CD4-positive, alpha-beta T cell treated with Interleukin-21 for 1 hour (primary cell): Measurements from ENCODE around the gene AMDHD2.

Experiments
- DNase-seq: peaks from one replicate; pipeline ENCODE4 v3.0.0-alpha.2; 2020

Gene AMDHD2

GRCh38 chr16:2500430-2500917 is 19.7 kb upstream of the AMDHD2 start:
- no peak for DNase-seq

DNA sequence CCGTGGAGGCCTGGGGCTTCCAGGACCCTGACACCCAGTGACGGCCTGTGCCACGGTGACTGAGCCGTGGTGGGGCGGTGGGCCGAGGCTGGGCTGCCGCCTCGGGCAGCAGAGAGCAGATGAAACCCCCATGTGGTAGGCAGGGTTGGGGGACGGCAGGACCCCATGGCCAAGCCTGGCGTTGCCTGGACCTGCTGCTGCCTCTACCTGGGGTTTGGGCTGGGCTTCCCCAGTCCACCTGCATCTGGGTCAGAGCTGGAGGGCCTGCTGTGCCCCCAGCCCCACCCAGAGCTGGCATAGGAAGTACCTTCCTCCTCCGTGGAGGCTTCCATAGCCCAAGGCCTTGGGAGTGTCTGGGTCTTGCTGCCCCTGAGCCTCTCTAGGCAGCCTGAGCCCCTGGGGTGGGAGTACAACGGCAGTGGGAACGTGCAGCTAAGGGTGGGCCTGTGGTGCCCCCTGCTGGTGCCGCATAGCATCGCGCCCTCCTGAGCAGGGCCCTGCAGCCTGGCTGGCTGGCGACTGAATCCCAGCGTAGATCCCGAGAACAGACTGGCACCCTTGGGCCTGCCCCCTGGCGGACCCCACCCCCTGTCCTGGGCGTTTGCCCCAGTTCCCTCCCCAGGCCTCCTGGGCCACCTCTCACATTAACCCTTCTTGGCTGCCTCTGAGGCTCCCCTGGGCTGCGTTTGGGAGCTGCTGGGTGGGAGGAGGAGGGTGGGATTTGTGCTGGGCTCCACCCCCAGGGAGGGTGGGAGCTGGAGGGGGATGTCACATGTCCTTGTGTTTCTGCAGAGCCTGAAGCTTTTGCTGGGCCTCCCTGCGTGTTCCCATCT is 19.0 kb upstream of the AMDHD2 start:
- peak; percentile 81 for DNase-seq

GRCh38 chr16:2501946-2502895 is 17.9 kb upstream of the AMDHD2 start:
- no peak for DNase-seq

- DNase-seq: no peak
Observed at GRCh38 chr16:2505695-2506094, 14.5 kb upstream of the AMDHD2 start.

DNA sequence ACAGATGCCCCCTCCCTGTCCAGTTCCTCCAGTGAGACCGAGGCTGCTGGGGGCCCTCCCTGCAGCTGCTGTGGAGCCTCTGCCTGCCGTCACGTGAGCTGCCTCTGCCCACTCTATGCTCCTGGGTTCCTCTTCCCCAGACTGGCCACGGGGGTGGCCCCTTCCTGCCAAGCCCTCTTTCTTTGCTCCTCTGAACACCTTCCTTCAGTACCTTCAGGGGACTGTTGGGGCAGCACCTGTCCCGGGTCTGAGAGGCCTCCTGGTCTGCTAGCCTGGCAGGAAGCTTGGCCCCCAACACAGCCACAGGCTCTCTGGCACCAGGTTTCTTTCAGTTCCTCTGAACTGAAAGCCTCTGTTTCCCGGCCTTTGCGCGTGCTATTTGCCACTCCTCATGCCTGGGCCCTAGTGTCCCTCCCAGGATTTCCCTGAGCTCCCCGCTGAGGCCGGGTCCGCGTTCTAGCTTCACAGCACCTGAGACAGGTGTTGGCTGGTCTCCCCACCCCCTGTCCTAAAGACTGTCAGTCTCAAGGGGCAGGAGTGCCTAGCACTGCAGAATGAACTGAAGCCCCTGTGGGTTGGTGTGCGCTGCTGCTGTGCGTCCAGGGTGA is 13.0 kb upstream of the AMDHD2 start:
- no peak for DNase-seq

DNA sequence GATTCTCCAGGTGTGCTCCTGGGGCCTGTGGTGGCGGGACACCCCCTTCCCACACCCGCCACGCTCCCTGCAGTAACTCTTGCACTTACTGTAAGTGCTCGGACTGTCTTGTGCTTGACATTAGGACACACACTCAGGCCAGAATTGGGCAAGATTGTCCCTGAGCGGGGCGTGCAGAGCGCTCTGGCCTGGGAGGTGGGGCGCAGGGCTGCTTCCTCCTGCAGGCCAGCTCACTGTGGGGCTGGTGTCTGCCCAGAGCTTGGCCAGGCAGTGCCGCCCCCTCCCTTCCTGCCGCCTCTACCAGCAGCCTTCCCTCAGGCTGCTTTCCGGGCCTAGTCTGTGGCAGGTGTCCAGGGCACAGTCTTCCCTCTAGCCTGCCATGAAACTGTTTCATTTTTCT is 12.5 kb upstream of the AMDHD2 start:
- no peak for DNase-seq

- DNase-seq: no peak
Observed at GRCh38 chr16:2508722-2509400, 11.3 kb upstream of the AMDHD2 start.

DNA sequence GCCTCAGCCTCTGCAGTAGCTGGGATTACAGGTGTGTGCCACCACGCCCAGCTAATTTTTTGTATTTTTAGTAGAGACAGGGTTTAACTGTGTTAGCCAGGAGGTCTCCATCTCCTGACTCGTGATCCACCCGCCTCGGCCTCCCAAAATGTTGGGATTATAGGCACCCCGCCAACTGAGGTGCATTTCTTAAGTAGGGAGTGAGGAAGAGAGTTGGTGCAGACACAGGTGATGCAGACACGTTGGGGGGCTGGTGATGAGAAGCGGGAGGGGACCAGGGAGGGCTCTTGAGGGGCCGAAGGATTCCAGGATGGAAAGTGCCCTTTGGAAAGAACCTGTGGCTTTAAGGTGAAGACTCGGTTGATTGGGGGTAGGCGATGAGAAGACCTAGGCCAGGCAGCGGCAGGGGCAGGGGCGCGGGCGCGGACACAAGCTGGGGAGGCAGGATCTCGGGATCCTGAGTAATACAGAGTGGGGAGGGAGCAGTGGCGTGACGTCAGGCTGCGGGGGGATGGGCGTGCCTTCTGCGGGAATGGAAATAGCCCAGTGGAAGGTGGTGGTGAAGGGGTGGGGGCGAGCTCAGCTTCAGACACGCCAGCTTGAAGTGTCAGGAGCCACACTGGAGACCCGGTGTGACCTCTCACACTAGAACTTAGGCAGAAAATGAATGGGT is 8.9 kb upstream of the AMDHD2 start:
- DNase-seq: no peak

GRCh38 chr16:2511996-2512734 is 8.0 kb upstream of the AMDHD2 start:
- no peak for DNase-seq

- DNase-seq: no peak
Observed at GRCh38 chr16:2512735-2513404, 7.3 kb upstream of the AMDHD2 start.

DNA sequence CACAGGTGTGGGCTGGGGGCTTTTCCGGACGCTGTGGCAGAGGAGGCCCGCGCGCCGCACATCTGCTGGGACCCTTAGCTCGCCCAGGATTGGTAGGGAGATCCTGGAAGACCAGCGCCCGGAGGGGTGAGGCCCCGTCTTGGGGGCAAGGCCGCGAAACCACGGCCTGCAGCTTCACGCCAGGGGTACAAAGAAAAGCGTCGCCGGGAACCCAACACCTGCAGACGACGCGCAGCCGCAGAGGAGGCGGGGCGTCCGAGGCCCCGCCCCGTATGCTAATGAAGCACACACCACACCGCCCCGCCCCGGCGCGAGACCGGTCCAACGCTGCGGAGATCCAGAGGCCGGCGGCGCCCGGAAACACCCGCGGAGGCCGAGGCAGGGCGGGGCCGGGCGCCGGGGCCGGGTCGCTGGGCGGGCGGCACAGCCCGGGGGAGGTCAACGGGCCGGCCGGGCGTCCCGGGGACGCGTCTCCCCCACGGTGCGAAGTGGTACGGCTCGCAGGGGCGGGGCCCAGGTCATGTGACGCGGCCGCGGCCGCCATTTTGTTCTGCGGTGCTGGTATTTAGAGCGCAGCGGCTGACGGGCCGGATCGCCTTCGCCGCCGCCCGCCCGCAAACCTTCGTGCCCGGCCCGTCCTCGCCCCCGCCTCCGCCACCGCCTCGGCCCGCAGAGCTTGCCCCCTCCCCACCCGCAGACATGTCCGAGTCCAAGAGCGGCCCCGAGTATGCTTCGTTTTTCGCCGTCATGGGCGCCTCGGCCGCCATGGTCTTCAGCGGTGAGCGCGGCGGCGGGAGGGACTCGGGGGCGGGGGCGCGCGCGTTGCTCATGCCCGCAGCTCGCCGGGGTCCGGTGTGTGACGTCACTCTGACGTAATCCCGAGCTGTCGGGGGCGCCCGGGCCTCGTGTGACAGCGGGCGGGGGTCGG is 6.5 kb upstream of the AMDHD2 start, which contains the start of gene ATP6V0C:
TSS of gene ATP6V0C (plus strand) at position 548 of the 928 bp plus-strand sequence. CDS start at position 700, 152 bp downstream.
- peak; percentile 94 for DNase-seq

DNA sequence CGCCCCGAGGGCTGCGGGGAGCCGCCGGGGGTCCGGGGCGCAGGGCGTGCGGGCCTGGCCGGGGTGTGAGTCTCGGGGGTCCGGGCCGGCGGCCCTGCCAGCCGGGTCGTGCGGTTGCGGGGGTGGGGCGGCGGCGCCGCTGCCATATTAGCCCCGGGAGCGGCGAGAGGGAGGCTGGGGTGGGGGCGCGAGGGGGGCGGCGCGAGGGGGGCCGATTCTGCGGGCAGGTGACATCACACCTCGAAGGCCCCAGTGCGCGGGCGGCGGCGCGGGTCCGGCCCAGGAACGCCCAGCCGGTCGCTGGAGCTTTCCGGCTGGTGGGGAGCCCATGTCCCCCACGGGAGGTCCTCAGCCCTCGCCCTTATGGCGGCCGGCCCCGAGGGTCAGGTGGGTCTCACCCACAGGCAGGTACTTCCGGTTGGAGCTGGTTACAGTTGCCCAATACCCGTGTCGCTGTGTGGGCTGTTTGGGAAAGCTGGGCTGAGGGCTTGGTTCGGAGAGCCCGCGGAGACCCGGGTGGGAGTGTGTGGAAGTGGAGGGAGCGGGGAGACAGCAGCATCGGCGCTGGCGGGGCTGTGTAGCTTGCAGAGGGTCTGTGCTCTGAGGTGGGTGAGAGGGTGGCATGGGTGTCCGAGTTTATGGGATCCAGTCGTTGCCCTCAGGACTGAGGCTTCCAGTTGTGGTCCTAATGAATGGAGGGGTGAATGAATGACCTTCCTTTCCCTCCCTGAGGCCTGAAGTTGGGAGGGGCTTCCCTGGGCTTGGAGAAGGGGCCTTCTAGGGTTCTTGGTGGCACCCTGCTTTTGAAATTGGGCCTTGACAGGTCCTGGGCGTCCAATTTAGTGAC is 5.6 kb upstream of the AMDHD2 start:
- peak; percentile 60 for DNase-seq

- DNase-seq: no peak
Observed at GRCh38 chr16:2515180-2515851, 4.9 kb upstream of the AMDHD2 start.

GRCh38 chr16:2516391-2517240 is 3.6 kb upstream of the AMDHD2 start:
- no peak for DNase-seq

- no peak for DNase-seq
Observed at GRCh38 chr16:2517954-2518605, 2.1 kb upstream of the AMDHD2 start.
